ENCODE data around the gene TMEM11.
"Not testable (repeated sequence)": the region's sequence is repeated elsewhere in the genome, so short reads cannot be mapped to it uniquely, and the experiment has no call there.

The TMEM11 gene

GRCh38 chr17:21242026-21242697 lies 28.2 kb upstream of the TMEM11 start:
- DNase-seq, result no peak

GRCh38 chr17:21241564-21241963 lies 27.6 kb upstream of the TMEM11 start:
- DNase-seq, result no peak

- no peak for DNase-seq
These were observed 26.6 kb upstream of the TMEM11 start for GRCh38 chr17:21240369-21241055.

GRCh38 chr17:21239680-21240368 lies 25.9 kb upstream of the TMEM11 start:
- DNase-seq, result no peak

GRCh38 chr17:21235921-21236320 lies 22.0 kb upstream of the TMEM11 start:
- DNase-seq, result no peak

GRCh38 chr17:21233581-21234347 lies 19.8 kb upstream of the TMEM11 start:
- DNase-seq, result no peak

- DNase-seq, result no peak
These were observed 18.2 kb upstream of the TMEM11 start for GRCh38 chr17:21232033-21232749.

GRCh38 chr17:21231533-21231932 lies 17.6 kb upstream of the TMEM11 start:
- no peak for DNase-seq

GRCh38 chr17:21228845-21229244 lies 14.9 kb upstream of the TMEM11 start:
- DNase-seq, result no peak

- DNase-seq, result no peak
These were observed 14.2 kb upstream of the TMEM11 start for GRCh38 chr17:21228111-21228510.

GRCh38 chr17:21227277-21227676 lies 13.3 kb upstream of the TMEM11 start:
- DNase-seq, result not testable (repeated sequence)

- no peak for DNase-seq
These were observed 9.1 kb upstream of the TMEM11 start for GRCh38 chr17:21223086-21223485.

- DNase-seq, result no peak
These were observed 4.9 kb upstream of the TMEM11 start for GRCh38 chr17:21218831-21219380.

GRCh38 chr17:21218101-21218500 lies 4.1 kb upstream of the TMEM11 start:
- no peak for DNase-seq

GRCh38 chr17:21217346-21217745 lies 3.4 kb upstream of the TMEM11 start:
- no peak for DNase-seq

GRCh38 chr17:21215935-21216334 lies 2.0 kb upstream of the TMEM11 start:
- DNase-seq, result no peak

GRCh38 chr17:21214777-21215541 lies 998 bp upstream of the TMEM11 start:
- DNase-seq, result no peak

GRCh38 chr17:21213638-21214014 lies 335 bp downstream of the TMEM11 start:
- no peak for DNase-seq

GRCh38 chr17:21212826-21213637 lies 929 bp downstream of the TMEM11 start:
- DNase-seq, result no peak

- DNase-seq, result no peak
These were observed 2.0 kb downstream of the TMEM11 start for GRCh38 chr17:21211825-21212479.

All from SIG-M5 (cell line).